K562 (cell line): Measurements from ENCODE around the gene RNF39.

Experiments
- EZH2 ChIP-seq: IDR thresholded peaks from 2 replicates; pipeline ENCODE4 v1.6.1; 2012; ENCODE audit warnings: low read depth, mild to moderate bottlenecking, inconsistent platforms, low read length, borderline replicate concordance
- NR3C1 ChIP-seq: sonication (generic); formaldehyde crosslinking; IDR thresholded peaks from 2 replicates; pipeline ENCODE4 v1.8.1; 2022; ENCODE audit warnings: missing genetic modification reagents
- POLR2AphosphoS5 ChIP-seq: IDR thresholded peaks from 2 replicates; pipeline ENCODE4 v1.6.1; 2011; ENCODE audit warnings: mild to moderate bottlenecking, low read depth, low read length, moderate library complexity; ENCODE audit not compliant: control insufficient read depth, insufficient read depth
- PRPF4 ChIP-seq: fragments of 200-400 bp; formaldehyde crosslinking; IDR thresholded peaks from one replicate; pipeline ENCODE4 v1.6.1; 2017; ENCODE audit warnings: low read length, low read depth, mild to moderate bottlenecking; ENCODE audit not compliant: insufficient read depth, poor library complexity, severe bottlenecking

- TF ChIP-seq PRPF4: no peak
- TF ChIP-seq NR3C1 (CRISPR knock-in tag): no peak
- no peak for TF ChIP-seq EZH2
- TF ChIP-seq POLR2AphosphoS5: no peak
Measured at GRCh38 chr6:30029588-30029987, 46.0 kb downstream of the RNF39 start.
